K562 (cell line): ENCODE measurements around the gene SPDEF. TPM values are rescaled to one million over a fixed set of nuclear protein-coding genes. Genes with fewer than 3 reads are reported as not detected.

Source experiments
- CBX8 ChIP-seq: fragments of 200-600 bp; sonication (generic); IDR thresholded peaks from 2 replicates; pipeline ENCODE4 v1.6.1; 2012; ENCODE audit warnings: borderline replicate concordance, mixed run types, low read depth, mild to moderate bottlenecking, moderate library complexity, mixed read lengths, low read length, control low read depth, inconsistent platforms; ENCODE audit not compliant: poor library complexity, severe bottlenecking; ENCODE audit errors: extremely low read depth
- CREB3 ChIP-seq: fragments of 450-650 bp; conservative IDR thresholded peaks from 2 replicates; pipeline ENCODE4 v1.6.1; 2016; ENCODE audit warnings: missing genetic modification characterization, low read depth, mild to moderate bottlenecking, missing compliant biosample characterization, moderate library complexity
- ESRRA ChIP-seq: fragments of 450-650 bp; IDR thresholded peaks from 2 replicates; pipeline ENCODE4 v1.6.1; 2014; ENCODE audit warnings: low read depth, mild to moderate bottlenecking, moderate library complexity, borderline replicate concordance
- HDAC6 ChIP-seq: IDR thresholded peaks from 2 replicates; pipeline ENCODE4 v1.6.1; 2012; ENCODE audit warnings: low read depth, mild to moderate bottlenecking, control low read depth, inconsistent platforms, low read length, moderate library complexity
- ILF3 ChIP-seq: fragments of 450-650 bp; IDR thresholded peaks from 2 replicates; pipeline ENCODE4 v1.6.1; 2018; ENCODE audit warnings: antibody characterized with exemption, mild to moderate bottlenecking, moderate library complexity, borderline replicate concordance
- KAT7 ChIP-seq: sonication (generic); formaldehyde crosslinking; IDR thresholded peaks from 2 replicates; pipeline ENCODE4 v1.8.0; 2022; ENCODE audit warnings: missing genetic modification reagents, mild to moderate bottlenecking, borderline replicate concordance
- KAT8 ChIP-seq: fragments of 450-650 bp; IDR thresholded peaks from 2 replicates; pipeline ENCODE4 v1.6.1; 2016; ENCODE audit warnings: low read depth, mild to moderate bottlenecking
- KDM1A ChIP-seq, 2 experiments: fragments of 450-650 bp; IDR thresholded peaks; 2 replicates each; pipeline ENCODE4 v1.6.1; 2016; ENCODE audit warnings: mild to moderate bottlenecking in 2 of 2
- MAZ ChIP-seq, 2 experiments: fragments of 450-650 bp in 1 of 2; sonication (generic) in 1 of 2; formaldehyde crosslinking; IDR thresholded peaks in 1 of 2; conservative IDR thresholded peaks in 1 of 2; 2 replicates each; pipeline versions ENCODE4 v1.4.0 to v1.5.0; 2020; ENCODE audit warnings: mild to moderate bottlenecking in 1 of 2, missing genetic modification reagents in 1 of 2
- MCM3 ChIP-seq: fragments of 450-650 bp; IDR thresholded peaks from 2 replicates; pipeline ENCODE4 v1.6.1; 2016
- NCOA4 ChIP-seq: fragments of 450-650 bp; IDR thresholded peaks from 2 replicates; pipeline ENCODE4 v1.6.1; 2018; ENCODE audit warnings: mild to moderate bottlenecking; ENCODE audit not compliant: partially characterized antibody
- NCOR1 ChIP-seq: fragments of 450-650 bp; IDR thresholded peaks from 2 replicates; pipeline ENCODE4 v1.6.1; 2016; ENCODE audit warnings: mild to moderate bottlenecking, moderate library complexity
- SAFB2 ChIP-seq: fragments of 200-400 bp; formaldehyde crosslinking; IDR thresholded peaks from 2 replicates; pipeline ENCODE4 v1.6.1; 2018; ENCODE audit warnings: borderline replicate concordance, low read length, low read depth, moderate library complexity; ENCODE audit not compliant: severe bottlenecking
- SIRT6 ChIP-seq: IDR thresholded peaks from one replicate; pipeline ENCODE4 v1.6.1; 2012; ENCODE audit warnings: low read depth, mild to moderate bottlenecking, control low read depth, inconsistent platforms, low read length, moderate library complexity
- SPI1 ChIP-seq: IDR thresholded peaks from 2 replicates; pipeline ENCODE4 v1.6.1; 2011; ENCODE audit warnings: low read depth, low read length, control low read depth, borderline replicate concordance
- TBP ChIP-seq: optimal IDR thresholded peaks from 2 replicates; pipeline ENCODE3; 2011; ENCODE audit warnings: low read depth, low read length, improper control_type of control experiment
- USF2 ChIP-seq: sonication (generic); formaldehyde crosslinking; IDR thresholded peaks from 2 replicates; pipeline ENCODE4 v1.5.0; 2020; ENCODE audit warnings: missing genetic modification reagents
- ZBED1 ChIP-seq: IDR thresholded peaks from 2 replicates; pipeline ENCODE4 v1.6.1; 2014
- ZBTB17 ChIP-seq: fragments of 450-650 bp; formaldehyde crosslinking; IDR thresholded peaks from 2 replicates; pipeline ENCODE4 v1.4.0; 2020; ENCODE audit warnings: mild to moderate bottlenecking
- ZBTB9 ChIP-seq: fragments of 450-650 bp; formaldehyde crosslinking; IDR thresholded peaks from 2 replicates; pipeline ENCODE4 v1.4.0; 2020; ENCODE audit warnings: mild to moderate bottlenecking, moderate library complexity
- ZNF398 ChIP-seq: fragments of 250-450 bp; sonication (Bioruptor Pico); IDR thresholded peaks from 2 replicates; pipeline ENCODE4 v1.8.0; 2021; ENCODE audit warnings: moderate library complexity, mild to moderate bottlenecking, inconsistent platforms
- ZNF77 ChIP-seq: fragments of 250-450 bp; sonication (Bioruptor Pico); IDR thresholded peaks from 2 replicates; pipeline ENCODE4 v1.5.0; 2020
- polyA plus RNA-seq, 8 experiments: library from polyadenylated mRNA; depleted of rRNA in 4 of 8; stranded (reverse) in 5 of 8; unstranded in 3 of 8; fragments of >200 nt; fragmentation: Nextera tagmentation in 2 of 8; fragmentation: Illumina TruSeq in 1 of 8; extraction: Ambion mirVana in 2 of 8; extraction: Trizol in 1 of 8; gene quantifications; 2 replicates each; pipeline versions ENCODE4 v1.2.1 to v1.2.3, GENCODE V29; 2011 to 2014; ENCODE audit warnings: inconsistent platforms in 1 of 8, missing spikeins in 1 of 8
- total RNA-seq, 7 experiments: library from RNA; depleted of rRNA in 6 of 7; stranded (reverse); fragments of >200 nt in 6 of 7; fragmentation: Illumina TruSeq in 2 of 7; extraction: Trizol in 2 of 7; gene quantifications; 2 replicates each; pipeline versions ENCODE4 v1.2.1 to v1.2.3, GENCODE V29; 2011 to 2021; ENCODE audit warnings: low replicate concordance in 1 of 7
- TF ChIP-seq, protein P1 (sequence below): sonication (generic); formaldehyde crosslinking; IDR thresholded peaks from 2 replicates; pipeline ENCODE4 v1.8.0; 2022; ENCODE audit warnings: missing genetic modification reagents, mild to moderate bottlenecking, borderline replicate concordance

The SPDEF gene
- total and polyA plus RNA-seq, 9 of the 15 experiments (the other 6 are each of a cell fraction or from before 2014, with no cell fraction given) = 0.04 to 0.12 (median 0.11) TPM; not detected in 5

DNA sequence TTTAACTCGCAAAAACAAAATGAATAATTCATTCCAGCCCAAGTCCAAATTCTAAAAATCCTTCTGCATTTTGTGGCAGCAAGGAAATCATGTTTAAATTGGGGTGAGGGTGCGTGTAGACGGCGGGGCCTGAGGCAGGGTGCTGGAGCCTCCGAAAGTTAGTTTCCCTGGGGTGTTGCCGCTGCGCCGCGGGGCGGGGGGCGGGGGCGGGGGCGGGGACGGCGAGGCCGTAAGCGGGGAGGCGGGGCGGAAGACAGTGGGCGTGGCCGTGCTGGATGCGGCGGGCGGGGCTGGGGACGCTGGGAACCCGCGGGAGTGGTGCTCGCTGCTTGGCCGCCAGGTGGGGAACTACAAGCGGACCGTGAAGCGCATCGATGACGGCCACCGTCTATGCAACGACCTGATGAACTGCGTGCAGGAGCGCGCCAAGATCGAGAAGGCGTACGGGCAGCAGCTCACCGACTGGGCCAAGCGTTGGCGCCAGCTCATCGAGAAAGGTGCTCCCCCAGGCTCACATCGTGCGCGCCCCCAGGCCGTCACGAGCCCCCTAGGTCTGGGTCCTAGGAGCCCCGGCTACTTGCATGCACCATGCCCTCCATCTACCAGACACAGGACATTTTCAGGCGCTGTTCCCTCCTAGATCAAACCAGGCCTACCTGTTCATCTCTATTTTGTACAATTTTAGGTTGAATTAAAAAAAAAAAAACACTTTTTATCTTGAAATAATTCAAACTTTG is 29.0 kb downstream of the SPDEF start (continued):
- TF ChIP-seq ZNF398 (CRISPR knock-in tag) (no peak), NCOR1 (no peak), ZBED1 (no peak), USF2 (CRISPR knock-in tag) (no peak), HDAC6 (no peak), ILF3 (no peak), MCM3 (no peak), CREB3 (no peak), SPI1 (no peak), TBP (peak; percentile 57), MAZ (CRISPR knock-in tag; conservative IDR thresholded peaks at IDR 0.05 in 1 of 2, IDR thresholded peaks at IDR 0.05 in 1 of 2) (peak; percentile 82 to 97), CBX8 (no peak), ESRRA (peak; percentile 46; the same call in 1 of the 2 replicates), ZBTB17 (0 out of 2 replicates have a peak, but pooled peaks have one; percentile 58), NCOA4 (no peak), ZBTB9 (CRISPR knock-in tag) (peak; percentile 21; the same call in 1 of the 2 replicates), ZNF77 (CRISPR knock-in tag) (no peak), KDM1A (IDR thresholded peaks at IDR 0.05) (no peak), KAT8 (no peak), KAT7 (CRISPR knock-in tag) (no peak; the same call in 1 of the 2 replicates), SAFB2 (no peak), SIRT6 (no peak)
- TF ChIP-seq, protein P1, sequence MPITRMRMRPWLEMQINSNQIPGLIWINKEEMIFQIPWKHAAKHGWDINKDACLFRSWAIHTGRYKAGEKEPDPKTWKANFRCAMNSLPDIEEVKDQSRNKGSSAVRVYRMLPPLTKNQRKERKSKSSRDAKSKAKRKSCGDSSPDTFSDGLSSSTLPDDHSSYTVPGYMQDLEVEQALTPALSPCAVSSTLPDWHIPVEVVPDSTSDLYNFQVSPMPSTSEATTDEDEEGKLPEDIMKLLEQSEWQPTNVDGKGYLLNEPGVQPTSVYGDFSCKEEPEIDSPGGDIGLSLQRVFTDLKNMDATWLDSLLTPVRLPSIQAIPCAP (CRISPR knock-in tag) = no peak
